Endothelial cell (in vitro differentiated cells): ENCODE measurements around the gene ALK. TPM values are rescaled to one million over a fixed set of nuclear protein-coding genes. Genes with fewer than 3 reads are reported as not detected.

Experiments
- DNase-seq: peaks from one replicate; pipeline ENCODE4 v3.0.0; 2021; ENCODE audit warnings: low spot score
- H3K27ac Mint-ChIP-seq: one replicate; pipeline ENCODE4 v1.8.0; 2021; ENCODE audit warnings: mixed read lengths, inconsistent platforms; ENCODE audit not compliant: unreplicated experiment
- H3K27me3 Mint-ChIP-seq: one replicate; pipeline ENCODE4 v1.8.0; 2021; ENCODE audit warnings: mild to moderate bottlenecking, moderate library complexity, mixed read lengths, inconsistent platforms; ENCODE audit not compliant: unreplicated experiment
- H3K36me3 Mint-ChIP-seq: one replicate; pipeline ENCODE4 v1.8.0; 2021; ENCODE audit warnings: mild to moderate bottlenecking, low read depth, mixed read lengths, inconsistent platforms; ENCODE audit not compliant: unreplicated experiment
- H3K4me1 Mint-ChIP-seq: one replicate; pipeline ENCODE4 v1.8.0; 2021; ENCODE audit warnings: mild to moderate bottlenecking, mixed read lengths, inconsistent platforms; ENCODE audit not compliant: unreplicated experiment
- H3K4me3 Mint-ChIP-seq: one replicate; pipeline ENCODE4 v1.8.0; 2021; ENCODE audit warnings: mild to moderate bottlenecking, mixed read lengths, inconsistent platforms; ENCODE audit not compliant: unreplicated experiment
- H3K9me3 Mint-ChIP-seq: one replicate; pipeline ENCODE4 v1.8.0; 2021; ENCODE audit warnings: mixed read lengths, inconsistent platforms; ENCODE audit not compliant: unreplicated experiment
- CTCF ChIP-seq: fragments of 200-600 bp; sonication (generic); IDR thresholded peaks from one replicate; pipeline ENCODE4 v1.5.0; 2021; ENCODE audit warnings: antibody characterized with exemption; ENCODE audit not compliant: unreplicated experiment
- total RNA-seq: library from RNA; stranded (reverse); fragmentation: NEBNext Ultra II Directional; extraction: Animal tissue kit (Norgen Biotek cat#: 25700); gene quantifications from one replicate; pipeline ENCODE4 v1.2.1, GENCODE V29; 2021; ENCODE audit not compliant: unreplicated experiment

The ALK gene
- total RNA-seq, 1 donor from 2014 or later = 0.05 TPM

- Mint-ChIP-seq H3K27me3 (no peaks in the 10 kb centered on the region), H3K27ac (no peak overlapping the region), H3K36me3 (no peaks in the 10 kb centered on the region), H3K4me3 (no peak overlapping the region), H3K9me3 (no peaks in the 10 kb centered on the region), H3K4me1 (no peaks in the 10 kb centered on the region)
- DNase-seq = peak; percentile 23
- peak; percentile 19 for TF ChIP-seq CTCF
Measured at GRCh38 chr2:29295845-29296244, 625.5 kb downstream of the ALK start.

GRCh38 chr2:29293830-29294438 lies 627.5 kb downstream of the ALK start:
- Mint-ChIP-seq H3K27ac (no peak overlapping the region), H3K36me3 (no peaks in the 10 kb centered on the region), H3K9me3 (no peaks in the 10 kb centered on the region), H3K4me1 (peaks cover 7% of the 10 kb centered on the region), H3K27me3 (peaks cover 1% of the 10 kb centered on the region), H3K4me3 (no peak overlapping the region)
- no peak for TF ChIP-seq CTCF
- DNase-seq = peak; percentile 63

- no peak for TF ChIP-seq CTCF
- H3K36me3 Mint-ChIP-seq = no peaks in the 10 kb centered on the region
- H3K4me1 Mint-ChIP-seq = peaks cover 7% of the 10 kb centered on the region
- peak; percentile 13 for DNase-seq
- H3K9me3 Mint-ChIP-seq = no peaks in the 10 kb centered on the region
- no peak overlapping the region for H3K27ac Mint-ChIP-seq
- no peak overlapping the region for H3K4me3 Mint-ChIP-seq
- H3K27me3 Mint-ChIP-seq = peaks cover 1% of the 10 kb centered on the region
Measured at GRCh38 chr2:29290293-29291047, 630.9 kb downstream of the ALK start.

GRCh38 chr2:29284671-29285070 lies 636.7 kb downstream of the ALK start:
- no peak for DNase-seq
- H3K4me3 Mint-ChIP-seq = no peak overlapping the region
- no peaks in the 10 kb centered on the region for H3K9me3 Mint-ChIP-seq
- no peak for TF ChIP-seq CTCF
- H3K27me3 Mint-ChIP-seq = peaks cover 6% of the 10 kb centered on the region
- H3K27ac Mint-ChIP-seq = no peak overlapping the region
- H3K4me1 Mint-ChIP-seq = no peaks in the 10 kb centered on the region
- H3K36me3 Mint-ChIP-seq = no peaks in the 10 kb centered on the region

GRCh38 chr2:29281916-29282247 lies 639.5 kb downstream of the ALK start:
- Mint-ChIP-seq H3K4me3 (no peak overlapping the region), H3K4me1 (no peaks in the 10 kb centered on the region), H3K27me3 (peaks cover 6% of the 10 kb centered on the region)

More at GRCh38 chr2:29281916-29282247, 639.5 kb downstream of the ALK start:
- no peak for TF ChIP-seq CTCF
- Mint-ChIP-seq H3K9me3 (no peaks in the 10 kb centered on the region), H3K27ac (no peak overlapping the region), H3K36me3 (no peaks in the 10 kb centered on the region)
- DNase-seq = no peak
